ENCODE measurements around the gene PCDHGA6. TPM values are rescaled to one million over a fixed set of nuclear protein-coding genes. Genes with fewer than 3 reads are reported as not detected.
A peak's percentile ranks its signal among the peaks of the same experiment; 100 is the strongest.
"Not testable (repeated sequence)": the region's sequence is repeated elsewhere in the genome, so short reads cannot be mapped to it uniquely, and the experiment has no call there.

Gene PCDHGA6
- total and polyA plus RNA-seq, 7 donors: 0.03 to 2.5 (median 1.3) TPM

GRCh38 chr5:141382469-141383294 lies 9.0 kb downstream of the PCDHGA6 start, which contains the start of gene PCDHGA7:
TSS of gene PCDHGA7 (plus strand) at chr5:141382742. CDS start at chr5:141382900, 158 bp downstream.
- 18 to 22% (median 20%) methylated on average over 37 of the region's 37 CpGs for WGBS, 3 donors
- Histone ChIP-seq H3K4me1 (no peaks in the 10 kb centered on the region), H3K27me3 (ENCODE audit: insufficient read depth in 3 of 3, low read length in 2 of 3) (peaks cover 0 to 28% (median 2%) of the 10 kb centered on the region in 3 donors), H3K36me3 (ENCODE audit: insufficient read depth in 1 of 2, low read depth in 1 of 2) (no peaks in the 10 kb centered on the region), H3K4me3 (peak within 1 kb of the TSS; percentile 58), H3K9me3 (no peaks in the 10 kb centered on the region), H3K27ac (no peak within 1 kb of the TSS)
- ATAC-seq (peak in 3 of 4 donors; percentile 49 to 77 (median 72)), DNase-seq (no peak)
- intact Hi-C loops (cut with DNase I): no loop called here
- TF ChIP-seq, protein P1, sequence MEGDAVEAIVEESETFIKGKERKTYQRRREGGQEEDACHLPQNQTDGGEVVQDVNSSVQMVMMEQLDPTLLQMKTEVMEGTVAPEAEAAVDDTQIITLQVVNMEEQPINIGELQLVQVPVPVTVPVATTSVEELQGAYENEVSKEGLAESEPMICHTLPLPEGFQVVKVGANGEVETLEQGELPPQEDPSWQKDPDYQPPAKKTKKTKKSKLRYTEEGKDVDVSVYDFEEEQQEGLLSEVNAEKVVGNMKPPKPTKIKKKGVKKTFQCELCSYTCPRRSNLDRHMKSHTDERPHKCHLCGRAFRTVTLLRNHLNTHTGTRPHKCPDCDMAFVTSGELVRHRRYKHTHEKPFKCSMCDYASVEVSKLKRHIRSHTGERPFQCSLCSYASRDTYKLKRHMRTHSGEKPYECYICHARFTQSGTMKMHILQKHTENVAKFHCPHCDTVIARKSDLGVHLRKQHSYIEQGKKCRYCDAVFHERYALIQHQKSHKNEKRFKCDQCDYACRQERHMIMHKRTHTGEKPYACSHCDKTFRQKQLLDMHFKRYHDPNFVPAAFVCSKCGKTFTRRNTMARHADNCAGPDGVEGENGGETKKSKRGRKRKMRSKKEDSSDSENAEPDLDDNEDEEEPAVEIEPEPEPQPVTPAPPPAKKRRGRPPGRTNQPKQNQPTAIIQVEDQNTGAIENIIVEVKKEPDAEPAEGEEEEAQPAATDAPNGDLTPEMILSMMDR (IDR thresholded peaks at IDR 0.05): peak; percentile 35

DNA sequence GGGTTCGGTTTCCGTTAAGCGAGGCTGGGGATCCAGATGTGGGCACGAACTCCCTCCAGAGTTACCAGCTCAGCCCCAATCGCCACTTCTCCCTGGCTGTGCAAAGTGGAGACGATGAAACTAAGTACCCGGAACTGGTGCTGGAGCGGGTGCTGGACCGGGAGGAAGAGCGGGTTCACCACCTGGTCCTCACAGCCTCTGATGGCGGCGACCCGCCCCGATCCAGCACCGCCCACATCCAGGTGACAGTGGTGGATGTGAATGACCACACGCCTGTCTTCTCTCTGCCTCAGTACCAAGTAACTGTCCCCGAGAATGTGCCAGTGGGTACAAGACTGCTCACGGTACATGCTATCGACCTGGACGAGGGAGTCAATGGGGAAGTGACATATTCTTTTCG lies 9.7 kb downstream of the PCDHGA6 start:
- peak overlapping the region; percentile 58 for H3K4me3 ChIP-seq
- no peaks in the 10 kb centered on the region for H3K9me3 ChIP-seq
- no peaks in the 10 kb centered on the region for H3K4me1 ChIP-seq
- peaks cover 0 to 29% (median 2%) of the 10 kb centered on the region in 3 donors for H3K27me3 ChIP-seq (ENCODE audit: insufficient read depth in 3 of 3, low read length in 2 of 3)
- intact Hi-C loops (cut with DNase I): no loop called here
- no peak overlapping the region for H3K27ac ChIP-seq
- H3K36me3 ChIP-seq (ENCODE audit: insufficient read depth in 1 of 2, low read depth in 1 of 2): no peaks in the 10 kb centered on the region
- DNase-seq: no peak
- TF ChIP-seq, protein P1 (IDR thresholded peaks at IDR 0.05): no peak
- WGBS, 3 donors: 38 to 47% (median 45%) methylated on average over 21 of the region's 21 CpGs
- no peak for ATAC-seq

DNA sequence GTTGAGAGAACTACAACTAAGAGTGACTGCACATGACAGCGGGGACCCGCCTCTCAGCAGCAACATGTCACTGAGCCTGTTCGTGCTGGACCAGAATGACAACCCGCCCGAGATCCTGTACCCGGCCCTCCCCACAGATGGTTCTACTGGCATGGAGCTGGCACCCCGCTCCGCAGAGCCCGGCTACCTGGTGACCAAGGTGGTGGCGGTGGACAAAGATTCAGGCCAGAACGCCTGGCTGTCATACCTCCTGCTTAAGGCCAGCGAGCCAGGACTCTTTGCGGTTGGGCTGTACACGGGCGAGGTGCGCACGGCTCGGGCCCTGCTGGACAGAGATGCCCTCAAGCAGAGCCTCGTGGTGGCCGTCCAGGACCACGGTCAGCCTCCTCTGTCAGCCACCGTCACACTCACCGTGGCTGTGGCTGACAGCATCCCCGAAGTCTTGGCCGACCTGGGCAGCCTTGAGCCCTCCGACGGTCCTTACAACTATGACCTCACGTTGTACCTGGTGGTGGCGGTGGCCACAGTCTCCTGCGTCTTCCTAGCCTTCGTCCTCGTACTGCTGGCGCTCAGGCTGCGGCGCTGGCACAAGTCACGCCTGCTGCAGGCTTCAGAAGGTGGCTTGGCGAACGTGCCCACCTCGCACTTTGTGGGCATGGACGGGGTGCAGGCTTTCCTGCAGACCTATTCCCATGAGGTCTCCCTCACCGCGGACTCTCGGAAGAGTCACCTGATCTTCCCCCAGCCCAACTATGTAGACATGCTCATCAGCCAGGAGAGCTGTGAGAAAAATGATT lies 11.0 kb downstream of the PCDHGA6 start:
- no peak overlapping the region for H3K4me3 ChIP-seq
- TF ChIP-seq, protein P1 (IDR thresholded peaks at IDR 0.05): no peak
- 49 to 63% (median 49%) methylated on average over 41 to 43 of the region's 43 CpGs for WGBS, 3 donors
- ATAC-seq (no peak), DNase-seq (no peak)
- no peaks in the 10 kb centered on the region for H3K36me3 ChIP-seq (ENCODE audit: insufficient read depth in 1 of 2, low read depth in 1 of 2)
- no peaks in the 10 kb centered on the region for H3K9me3 ChIP-seq
- intact Hi-C loops (cut with DNase I): no loop called here
- H3K27ac ChIP-seq: no peak overlapping the region
- H3K4me1 ChIP-seq: no peaks in the 10 kb centered on the region
- peaks cover 0 to 38% (median 7%) of the 10 kb centered on the region in 3 donors for H3K27me3 ChIP-seq (ENCODE audit: insufficient read depth in 3 of 3, low read length in 2 of 3)

DNA sequence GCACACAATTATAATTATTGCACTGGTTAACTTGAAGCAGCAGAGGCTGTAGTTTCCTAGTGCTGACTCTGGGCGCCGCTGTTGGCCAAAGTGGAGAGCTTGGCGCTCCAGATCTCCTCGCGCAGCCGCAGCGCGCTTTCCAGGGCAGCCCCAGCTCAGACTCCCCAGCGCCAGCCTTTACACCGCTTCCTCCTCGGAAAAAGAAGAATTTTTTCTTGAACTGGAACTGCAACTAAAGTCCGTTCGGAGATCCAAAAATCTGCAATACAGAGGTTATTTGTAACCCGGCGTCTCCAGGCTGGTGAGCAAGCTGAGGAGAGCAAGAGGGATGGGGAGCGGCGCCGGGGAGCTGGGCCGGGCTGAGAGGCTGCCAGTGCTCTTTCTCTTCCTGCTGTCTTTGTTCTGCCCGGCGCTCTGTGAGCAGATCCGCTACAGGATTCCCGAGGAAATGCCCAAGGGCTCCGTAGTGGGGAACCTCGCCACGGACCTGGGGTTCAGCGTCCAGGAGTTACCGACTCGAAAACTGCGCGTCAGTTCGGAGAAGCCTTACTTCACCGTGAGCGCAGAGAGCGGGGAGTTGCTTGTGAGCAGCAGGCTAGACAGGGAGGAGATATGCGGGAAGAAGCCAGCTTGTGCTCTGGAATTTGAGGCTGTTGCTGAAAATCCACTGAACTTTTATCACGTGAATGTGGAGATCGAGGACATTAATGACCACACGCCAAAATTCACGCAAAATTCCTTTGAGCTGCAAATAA lies 14.0 kb downstream of the PCDHGA6 start, which contains the start of gene PCDHGB4:
Gene PCDHGB4, plus strand, starts transcription at position 142 of the 755 bp plus-strand sequence. Its CDS starts 187 bp downstream, at position 329.
- DNase-seq (peak; percentile 40 to 73), ATAC-seq (peak; percentile 86 to 94 (median 90))
- TF ChIP-seq, protein P1 (IDR thresholded peaks at IDR 0.05): peak; percentile 54
- intact Hi-C loops (cut with DNase I); H3K27ac ChIP-seq; H3K36me3 ChIP-seq (ENCODE audit: insufficient read depth in 1 of 2, low read depth in 1 of 2); H3K9me3 ChIP-seq; H3K4me1 ChIP-seq: not testable (repeated sequence)
- WGBS, 3 donors: 6 to 13% (median 12%) methylated on average over 20 to 21 of the region's 40 CpGs
- H3K27me3 ChIP-seq (ENCODE audit: insufficient read depth in 3 of 3, low read length in 2 of 3): peaks cover 0 to 40% (median 12%) of the 10 kb centered on the region in 3 donors
- H3K4me3 ChIP-seq: peak within 1 kb of the TSS; percentile 55
